ENCODE data around the gene MTUS2.

DNA sequence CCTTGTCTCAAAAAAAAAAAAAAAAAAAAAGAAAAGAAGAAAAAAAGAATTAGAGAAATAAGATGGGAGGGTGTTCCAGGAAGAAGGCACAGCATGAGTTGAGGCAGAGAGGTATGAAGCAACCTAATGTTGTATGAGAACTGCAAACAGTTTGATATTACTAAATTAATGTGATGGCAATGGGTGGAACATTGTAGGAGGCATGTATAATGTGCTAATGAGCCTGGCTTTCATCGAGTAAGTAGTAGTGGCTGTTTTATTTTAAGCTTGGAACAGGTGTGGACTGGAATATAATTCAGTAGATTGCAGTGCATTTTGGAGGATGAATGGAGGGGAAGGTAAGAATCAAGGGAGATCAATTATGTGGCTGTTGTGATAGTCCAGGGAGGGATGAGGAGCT lies 156.1 kb downstream of the MTUS2 start:
- TF ChIP-seq, protein P1, sequence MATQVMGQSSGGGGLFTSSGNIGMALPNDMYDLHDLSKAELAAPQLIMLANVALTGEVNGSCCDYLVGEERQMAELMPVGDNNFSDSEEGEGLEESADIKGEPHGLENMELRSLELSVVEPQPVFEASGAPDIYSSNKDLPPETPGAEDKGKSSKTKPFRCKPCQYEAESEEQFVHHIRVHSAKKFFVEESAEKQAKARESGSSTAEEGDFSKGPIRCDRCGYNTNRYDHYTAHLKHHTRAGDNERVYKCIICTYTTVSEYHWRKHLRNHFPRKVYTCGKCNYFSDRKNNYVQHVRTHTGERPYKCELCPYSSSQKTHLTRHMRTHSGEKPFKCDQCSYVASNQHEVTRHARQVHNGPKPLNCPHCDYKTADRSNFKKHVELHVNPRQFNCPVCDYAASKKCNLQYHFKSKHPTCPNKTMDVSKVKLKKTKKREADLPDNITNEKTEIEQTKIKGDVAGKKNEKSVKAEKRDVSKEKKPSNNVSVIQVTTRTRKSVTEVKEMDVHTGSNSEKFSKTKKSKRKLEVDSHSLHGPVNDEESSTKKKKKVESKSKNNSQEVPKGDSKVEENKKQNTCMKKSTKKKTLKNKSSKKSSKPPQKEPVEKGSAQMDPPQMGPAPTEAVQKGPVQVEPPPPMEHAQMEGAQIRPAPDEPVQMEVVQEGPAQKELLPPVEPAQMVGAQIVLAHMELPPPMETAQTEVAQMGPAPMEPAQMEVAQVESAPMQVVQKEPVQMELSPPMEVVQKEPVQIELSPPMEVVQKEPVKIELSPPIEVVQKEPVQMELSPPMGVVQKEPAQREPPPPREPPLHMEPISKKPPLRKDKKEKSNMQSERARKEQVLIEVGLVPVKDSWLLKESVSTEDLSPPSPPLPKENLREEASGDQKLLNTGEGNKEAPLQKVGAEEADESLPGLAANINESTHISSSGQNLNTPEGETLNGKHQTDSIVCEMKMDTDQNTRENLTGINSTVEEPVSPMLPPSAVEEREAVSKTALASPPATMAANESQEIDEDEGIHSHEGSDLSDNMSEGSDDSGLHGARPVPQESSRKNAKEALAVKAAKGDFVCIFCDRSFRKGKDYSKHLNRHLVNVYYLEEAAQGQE (IDR thresholded peaks at IDR 0.05; ENCODE audit: unreplicated experiment): no peak
- TF ChIP-seq, protein P2, sequence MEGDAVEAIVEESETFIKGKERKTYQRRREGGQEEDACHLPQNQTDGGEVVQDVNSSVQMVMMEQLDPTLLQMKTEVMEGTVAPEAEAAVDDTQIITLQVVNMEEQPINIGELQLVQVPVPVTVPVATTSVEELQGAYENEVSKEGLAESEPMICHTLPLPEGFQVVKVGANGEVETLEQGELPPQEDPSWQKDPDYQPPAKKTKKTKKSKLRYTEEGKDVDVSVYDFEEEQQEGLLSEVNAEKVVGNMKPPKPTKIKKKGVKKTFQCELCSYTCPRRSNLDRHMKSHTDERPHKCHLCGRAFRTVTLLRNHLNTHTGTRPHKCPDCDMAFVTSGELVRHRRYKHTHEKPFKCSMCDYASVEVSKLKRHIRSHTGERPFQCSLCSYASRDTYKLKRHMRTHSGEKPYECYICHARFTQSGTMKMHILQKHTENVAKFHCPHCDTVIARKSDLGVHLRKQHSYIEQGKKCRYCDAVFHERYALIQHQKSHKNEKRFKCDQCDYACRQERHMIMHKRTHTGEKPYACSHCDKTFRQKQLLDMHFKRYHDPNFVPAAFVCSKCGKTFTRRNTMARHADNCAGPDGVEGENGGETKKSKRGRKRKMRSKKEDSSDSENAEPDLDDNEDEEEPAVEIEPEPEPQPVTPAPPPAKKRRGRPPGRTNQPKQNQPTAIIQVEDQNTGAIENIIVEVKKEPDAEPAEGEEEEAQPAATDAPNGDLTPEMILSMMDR (conservative IDR thresholded peaks at IDR 0.05; ENCODE audit: low read depth in 2 of 2): no peak
